Omental fat pad (tissue), 4 donors: Measurements from ENCODE around the gene INSIG1. TPM values are rescaled to one million over a fixed set of nuclear protein-coding genes. Genes with fewer than 3 reads are reported as not detected.

Experiments
- ATAC-seq: fragments of 150-250 bp; one replicate; pipeline ENCODE4 v1.9.1; 2016; ENCODE audit warnings: mild to moderate bottlenecking, moderate library complexity; ENCODE audit not compliant: low FRiP score
- DNase-seq: peaks from one replicate; pipeline ENCODE4 v3.0.0-alpha.2; 2019; ENCODE audit warnings: low spot score
- total RNA-seq, 4 donors: library from RNA; depleted of rRNA; stranded (reverse); fragments of >200 nt; gene quantifications; one replicate each; pipeline ENCODE4 v1.1.0, GENCODE V29; 2016
- TF ChIP-seq, protein P1 (sequence below), 3 donors: fragments of 450-650 bp; IDR thresholded peaks; one replicate each; pipeline ENCODE4 v1.5.1; 2016 to 2017; ENCODE audit warnings: antibody characterized with exemption in 3 of 3, mild to moderate bottlenecking in 3 of 3, moderate library complexity in 2 of 3

Gene INSIG1
- total RNA-seq, result 100 to 1,000 TPM in 2 of 4 donors, 10 to 100 TPM in 2; 85.6 to 244 (median 107) TPM

DNA sequence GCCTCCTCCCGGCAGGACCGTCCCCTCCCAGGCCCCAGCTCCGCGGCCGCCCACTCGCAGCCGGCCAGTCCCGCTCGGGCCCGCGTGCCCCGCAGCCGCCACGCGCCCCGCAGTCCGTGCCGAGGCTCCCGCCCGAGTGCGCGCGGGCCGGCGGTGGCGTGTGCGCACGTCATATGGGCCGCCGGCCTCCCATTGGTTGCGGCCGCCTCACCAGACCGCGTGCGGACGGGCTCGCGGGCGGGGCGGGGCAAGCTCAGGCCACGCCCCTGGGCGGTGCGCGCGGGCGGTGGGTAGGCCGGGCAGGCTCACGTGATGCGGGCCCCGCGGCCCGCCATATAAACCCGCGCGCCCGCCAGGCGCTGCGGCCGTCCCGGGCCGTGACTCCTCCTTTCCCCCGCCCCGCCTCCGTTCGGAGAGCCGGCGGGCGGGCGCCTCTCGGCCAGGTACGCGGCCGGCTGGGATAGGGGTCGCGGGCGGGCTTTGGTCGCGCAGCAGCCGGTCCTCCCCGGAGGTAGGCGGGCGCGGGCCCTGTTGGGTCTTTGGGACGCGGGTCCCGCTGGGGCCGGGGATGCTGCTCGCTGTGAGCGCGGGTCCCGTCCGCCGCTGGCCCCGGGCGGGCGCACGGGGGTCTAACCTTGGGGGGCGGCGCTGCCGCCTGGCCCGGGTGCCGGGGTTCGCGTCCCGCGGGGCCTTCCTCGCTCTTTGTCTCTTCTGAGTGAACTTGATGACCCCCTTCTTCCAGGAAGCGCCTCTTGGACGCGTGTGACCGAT, at the start of gene INSIG1:
INSIG1 (plus strand) TSS at position 362 of the 771 bp plus-strand sequence; CDS start at position 770, 408 bp downstream.
- TF ChIP-seq, protein P1, sequence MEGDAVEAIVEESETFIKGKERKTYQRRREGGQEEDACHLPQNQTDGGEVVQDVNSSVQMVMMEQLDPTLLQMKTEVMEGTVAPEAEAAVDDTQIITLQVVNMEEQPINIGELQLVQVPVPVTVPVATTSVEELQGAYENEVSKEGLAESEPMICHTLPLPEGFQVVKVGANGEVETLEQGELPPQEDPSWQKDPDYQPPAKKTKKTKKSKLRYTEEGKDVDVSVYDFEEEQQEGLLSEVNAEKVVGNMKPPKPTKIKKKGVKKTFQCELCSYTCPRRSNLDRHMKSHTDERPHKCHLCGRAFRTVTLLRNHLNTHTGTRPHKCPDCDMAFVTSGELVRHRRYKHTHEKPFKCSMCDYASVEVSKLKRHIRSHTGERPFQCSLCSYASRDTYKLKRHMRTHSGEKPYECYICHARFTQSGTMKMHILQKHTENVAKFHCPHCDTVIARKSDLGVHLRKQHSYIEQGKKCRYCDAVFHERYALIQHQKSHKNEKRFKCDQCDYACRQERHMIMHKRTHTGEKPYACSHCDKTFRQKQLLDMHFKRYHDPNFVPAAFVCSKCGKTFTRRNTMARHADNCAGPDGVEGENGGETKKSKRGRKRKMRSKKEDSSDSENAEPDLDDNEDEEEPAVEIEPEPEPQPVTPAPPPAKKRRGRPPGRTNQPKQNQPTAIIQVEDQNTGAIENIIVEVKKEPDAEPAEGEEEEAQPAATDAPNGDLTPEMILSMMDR (IDR thresholded peaks at IDR 0.05), result no peak
- DNase-seq (peak; percentile 69), ATAC-seq (peak; percentile 94)

DNA sequence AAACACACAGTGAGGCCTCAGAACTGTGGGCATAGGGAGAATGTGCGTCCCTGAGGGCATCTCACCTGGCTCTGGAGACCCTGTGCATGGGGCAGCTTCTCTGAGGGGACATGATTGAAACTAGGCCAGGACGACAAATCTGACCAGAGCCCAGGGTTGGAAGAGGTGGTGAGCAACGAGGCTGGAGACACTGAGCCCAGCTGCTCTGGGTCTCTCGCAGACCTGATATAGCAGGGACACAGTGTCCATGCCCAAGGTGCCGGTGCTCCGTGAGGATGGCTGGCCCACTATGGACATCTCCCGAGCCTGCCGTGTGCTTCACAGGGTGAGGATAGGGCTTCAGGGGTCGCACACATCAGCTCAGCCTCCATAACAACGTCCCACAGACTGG, 49.3 kb upstream of the INSIG1 start:
- DNase-seq, result no peak
- TF ChIP-seq, protein P1 (IDR thresholded peaks at IDR 0.05), result no peak
- ATAC-seq, result no peak

DNA sequence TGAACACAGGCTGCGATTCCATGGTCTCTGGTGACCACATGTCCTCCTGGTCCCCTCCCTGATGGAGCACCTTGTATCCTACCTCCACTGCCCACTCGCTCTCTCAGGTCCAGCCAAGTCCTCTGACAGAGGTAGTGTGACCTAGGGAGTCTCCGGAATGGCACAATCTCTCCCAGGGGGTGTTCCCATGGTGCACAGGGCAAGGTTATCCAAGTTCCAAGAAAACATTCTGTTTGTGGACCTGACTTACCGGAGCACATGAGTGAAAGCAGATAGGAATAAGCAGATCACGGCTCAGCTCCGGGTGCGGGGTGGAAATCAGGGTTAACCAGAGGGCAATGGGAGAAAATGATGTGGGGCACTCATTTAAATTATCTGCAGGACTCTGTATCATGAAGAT, 45.8 kb upstream of the INSIG1 start:
- TF ChIP-seq, protein P1 (IDR thresholded peaks at IDR 0.05), result no peak
- ATAC-seq (no peak), DNase-seq (no peak)

DNA sequence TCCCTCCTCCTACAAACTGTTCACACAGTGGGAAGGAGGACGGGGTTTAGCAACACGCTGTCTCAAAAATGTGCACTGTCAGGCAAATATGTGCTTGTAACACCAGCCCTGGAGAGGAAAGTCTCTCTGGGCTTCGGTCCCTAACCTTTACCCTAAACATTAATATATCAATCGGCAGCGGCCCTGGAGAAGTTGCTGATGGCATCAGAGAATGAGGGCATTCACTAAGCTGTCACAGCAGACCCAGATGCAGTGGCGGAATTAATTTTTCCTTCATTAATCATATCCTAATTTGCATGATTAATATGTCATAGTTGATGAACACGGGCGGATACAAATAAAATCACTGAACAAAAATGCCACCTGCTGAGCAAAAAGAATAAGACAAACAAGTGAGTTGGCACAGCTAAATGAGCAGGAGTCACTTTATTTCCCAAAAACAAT, 45.2 kb upstream of the INSIG1 start:
- peak; percentile 54 for ATAC-seq
- TF ChIP-seq, protein P1 (IDR thresholded peaks at IDR 0.05), result no peak
- DNase-seq, result no peak

DNA sequence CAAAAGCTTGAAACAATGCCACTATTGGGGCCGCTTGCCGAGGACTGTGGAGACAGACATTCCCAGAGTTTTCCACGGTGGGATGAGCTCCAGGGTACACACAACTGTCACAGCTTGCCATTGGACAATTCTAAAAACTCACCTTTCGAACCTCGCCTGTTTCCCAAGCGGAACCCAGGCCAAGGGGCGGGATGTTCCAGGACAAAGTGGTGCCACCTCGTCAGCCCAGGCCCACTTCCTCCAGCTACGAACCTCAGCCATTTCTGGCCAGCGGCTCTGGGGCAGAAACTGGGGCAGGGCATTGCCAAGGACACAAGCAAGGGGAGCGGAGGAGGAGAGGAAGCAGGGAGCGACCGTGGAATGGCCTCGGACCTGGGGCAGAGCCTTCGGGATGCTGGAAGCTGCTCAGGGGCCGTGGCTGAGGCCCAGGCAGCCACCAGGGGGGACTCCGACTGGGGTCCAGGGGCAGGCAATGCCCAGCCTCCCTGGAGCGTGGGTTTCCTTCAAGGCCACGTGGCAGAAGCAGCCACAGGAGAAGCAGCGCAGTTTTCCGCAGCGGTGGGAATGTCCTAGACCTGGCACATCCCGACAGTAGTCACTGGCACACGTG, 44.7 kb upstream of the INSIG1 start:
- ATAC-seq, result no peak
- TF ChIP-seq, protein P1 (IDR thresholded peaks at IDR 0.05), result no peak
- no peak for DNase-seq

DNA sequence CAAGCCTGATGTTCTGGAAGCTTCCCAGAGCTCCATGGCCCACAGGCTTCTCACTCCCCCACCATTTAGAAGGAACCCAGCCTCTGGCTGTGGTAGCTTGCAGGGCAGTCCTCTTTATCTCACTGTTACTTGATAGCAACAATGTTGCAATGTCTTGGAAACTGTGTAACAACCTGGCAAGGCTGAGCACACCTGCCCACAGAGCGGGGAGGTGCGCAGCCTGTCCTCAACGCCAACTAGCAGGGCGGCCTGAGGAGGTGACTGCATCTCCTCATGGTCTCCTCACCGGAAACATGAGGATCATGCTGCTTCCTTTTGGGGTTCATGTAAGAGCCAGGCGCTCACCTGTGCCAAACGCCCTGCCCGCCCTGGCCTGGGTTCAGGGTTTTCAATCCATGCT, 43.7 kb upstream of the INSIG1 start:
- TF ChIP-seq, protein P1 (IDR thresholded peaks at IDR 0.05), result no peak
- no peak for DNase-seq
- no peak for ATAC-seq
